ENCODE data around the gene ZCCHC2.
A peak's percentile ranks its signal among the peaks of the same experiment; 100 is the strongest.

The ZCCHC2 gene

GRCh38 chr18:62512532-62512931, 10.3 kb upstream of the ZCCHC2 start:
- no peak for DNase-seq

- DNase-seq, result no peak
These were observed 9.8 kb upstream of the ZCCHC2 start for GRCh38 chr18:62512996-62513395.

GRCh38 chr18:62514570-62514969, 8.3 kb upstream of the ZCCHC2 start:
- DNase-seq, result no peak

GRCh38 chr18:62516242-62516641, 6.6 kb upstream of the ZCCHC2 start:
- DNase-seq, result no peak

GRCh38 chr18:62518460-62519375, 4.1 kb upstream of the ZCCHC2 start:
- DNase-seq, result no peak

GRCh38 chr18:62519684-62520083, 3.1 kb upstream of the ZCCHC2 start:
- no peak for DNase-seq

GRCh38 chr18:62521082-62521481, 1.7 kb upstream of the ZCCHC2 start:
- DNase-seq, result no peak

- no peak for DNase-seq
These were observed 1.2 kb upstream of the ZCCHC2 start for GRCh38 chr18:62521593-62521992.

- DNase-seq, result no peak
These were observed 684 bp upstream of the ZCCHC2 start for GRCh38 chr18:62522178-62522503.

- DNase-seq, result no peak
These were observed 397 bp downstream of the ZCCHC2 start for GRCh38 chr18:62523255-62523588.

- DNase-seq, result peak; percentile 53
These were observed 1.0 kb downstream of the ZCCHC2 start for GRCh38 chr18:62523631-62524439.

- peak; percentile 61 for DNase-seq
These were observed 1.8 kb downstream of the ZCCHC2 start for GRCh38 chr18:62524440-62525200.

GRCh38 chr18:62525608-62526007, 2.8 kb downstream of the ZCCHC2 start:
- DNase-seq, result no peak

- DNase-seq, result peak; percentile 71
These were observed 3.5 kb downstream of the ZCCHC2 start for GRCh38 chr18:62526098-62527025.

- DNase-seq, result no peak
These were observed 6.8 kb downstream of the ZCCHC2 start for GRCh38 chr18:62529597-62529996.

- DNase-seq, result no peak
These were observed 8.3 kb downstream of the ZCCHC2 start for GRCh38 chr18:62531078-62531477.

GRCh38 chr18:62531931-62532330, 9.1 kb downstream of the ZCCHC2 start:
- DNase-seq, result no peak

- DNase-seq, result no peak
These were observed 13.2 kb downstream of the ZCCHC2 start for GRCh38 chr18:62536005-62536404.

- DNase-seq, result no peak
These were observed 14.4 kb downstream of the ZCCHC2 start for GRCh38 chr18:62537042-62537894.

GRCh38 chr18:62537946-62538345, 15.1 kb downstream of the ZCCHC2 start:
- no peak for DNase-seq

GRCh38 chr18:62538881-62539280, 16.1 kb downstream of the ZCCHC2 start:
- DNase-seq, result no peak
